HS-27A (cell line): ENCODE results near the gene REPS2.

Experiments
- DNase-seq: peaks from one replicate; pipeline ENCODE4 v3.0.0-alpha.2; 2012; ENCODE audit warnings: low read depth, missing footprints

REPS2 gene

GRCh38 chrX:17036171-17036961 lies 89.9 kb downstream of the REPS2 start:
- no peak for DNase-seq

- DNase-seq, result no peak
Measured at GRCh38 chrX:17038277-17038676, 91.8 kb downstream of the REPS2 start.

- DNase-seq, result no peak
Measured at GRCh38 chrX:17038681-17039161, 92.3 kb downstream of the REPS2 start.

GRCh38 chrX:17039826-17040225 lies 93.4 kb downstream of the REPS2 start:
- no peak for DNase-seq

- no peak for DNase-seq
Measured at GRCh38 chrX:17040711-17041110, 94.3 kb downstream of the REPS2 start.

- DNase-seq, result no peak
Measured at GRCh38 chrX:17042037-17042436, 95.6 kb downstream of the REPS2 start.

- DNase-seq, result no peak
Measured at GRCh38 chrX:17046478-17047097, 100.1 kb downstream of the REPS2 start.

- no peak for DNase-seq
Measured at GRCh38 chrX:17047224-17047623, 100.8 kb downstream of the REPS2 start.

- no peak for DNase-seq
Measured at GRCh38 chrX:17052210-17052609, 105.8 kb downstream of the REPS2 start.

- no peak for DNase-seq
Measured at GRCh38 chrX:17052793-17053192, 106.3 kb downstream of the REPS2 start.

GRCh38 chrX:17053502-17053901 lies 107.0 kb downstream of the REPS2 start:
- DNase-seq, result no peak

- no peak for DNase-seq
Measured at GRCh38 chrX:17056868-17057608, 110.6 kb downstream of the REPS2 start.

- no peak for DNase-seq
Measured at GRCh38 chrX:17062065-17062464, 115.6 kb downstream of the REPS2 start.

- DNase-seq, result no peak
Measured at GRCh38 chrX:17065100-17065499, 118.6 kb downstream of the REPS2 start.

GRCh38 chrX:17067534-17067933 lies 121.1 kb downstream of the REPS2 start:
- DNase-seq, result no peak

GRCh38 chrX:17072301-17072700 lies 125.8 kb downstream of the REPS2 start:
- DNase-seq, result no peak

- no peak for DNase-seq
Measured at GRCh38 chrX:17072721-17073230, 126.3 kb downstream of the REPS2 start.

- no peak for DNase-seq
Measured at GRCh38 chrX:17075004-17075403, 128.5 kb downstream of the REPS2 start.

GRCh38 chrX:17077361-17077760 lies 130.9 kb downstream of the REPS2 start:
- DNase-seq, result no peak

- DNase-seq, result peak; percentile 7
Measured at GRCh38 chrX:17078031-17078720, 131.7 kb downstream of the REPS2 start.

GRCh38 chrX:17081511-17081910 lies 135.1 kb downstream of the REPS2 start:
- no peak for DNase-seq

GRCh38 chrX:17081968-17082367 lies 135.5 kb downstream of the REPS2 start:
- no peak for DNase-seq
